HepG2 (cell line): ENCODE results near the gene NXPE3. TPM values are rescaled to one million over a fixed set of nuclear protein-coding genes. Genes with fewer than 3 reads are reported as not detected.
A peak's percentile ranks its signal among the peaks of the same experiment; 100 is the strongest.

Experiments
- AKAP8 ChIP-seq: sonication (generic); formaldehyde crosslinking; IDR thresholded peaks from 2 replicates; pipeline ENCODE4 v1.5.1; 2020; ENCODE audit warnings: mild to moderate bottlenecking, missing genetic modification reagents
- ATF2 ChIP-seq: sonication (generic); formaldehyde crosslinking; IDR thresholded peaks from 2 replicates; pipeline ENCODE4 v1.4.0; 2020; ENCODE audit warnings: missing genetic modification reagents
- BCL6 ChIP-seq: IDR thresholded peaks from 2 replicates; pipeline ENCODE4 v1.6.1; 2016; ENCODE audit warnings: missing genetic modification reagents, missing compliant biosample characterization
- DMAP1 ChIP-seq: IDR thresholded peaks from 2 replicates; pipeline ENCODE4 v1.6.1; 2016
- DRAP1 ChIP-seq: IDR thresholded peaks from 2 replicates; pipeline ENCODE4 v1.6.1; 2016; ENCODE audit warnings: missing genetic modification reagents, missing compliant biosample characterization
- FOXA3 ChIP-seq: IDR thresholded peaks from 2 replicates; pipeline ENCODE4 v1.6.1; 2016; ENCODE audit warnings: missing genetic modification reagents, missing compliant biosample characterization
- FOXJ3 ChIP-seq: sonication (generic); formaldehyde crosslinking; IDR thresholded peaks from 2 replicates; pipeline ENCODE4 v1.4.0; 2020; ENCODE audit warnings: missing genetic modification reagents, mild to moderate bottlenecking, borderline replicate concordance
- GLMP ChIP-seq: sonication (generic); formaldehyde crosslinking; IDR thresholded peaks from 2 replicates; pipeline ENCODE4 v1.9.0; 2021; ENCODE audit warnings: missing genetic modification reagents, mild to moderate bottlenecking, borderline replicate concordance
- HCFC1 ChIP-seq: fragments of 150-350 bp; IDR thresholded peaks from 2 replicates; pipeline ENCODE4 v1.6.1; 2014; ENCODE audit warnings: low read depth, low read length
- KMT2A ChIP-seq: sonication (generic); formaldehyde crosslinking; IDR thresholded peaks from 2 replicates; pipeline ENCODE4 v1.4.0; 2020; ENCODE audit warnings: missing genetic modification reagents
- MEF2D ChIP-seq: sonication (generic); formaldehyde crosslinking; IDR thresholded peaks from 2 replicates; pipeline ENCODE4 v1.5.1; 2020; ENCODE audit warnings: mild to moderate bottlenecking, missing genetic modification reagents
- NCOA2 ChIP-seq: sonication (generic); formaldehyde crosslinking; IDR thresholded peaks from 2 replicates; pipeline ENCODE4 v1.8.0; 2022; ENCODE audit warnings: inconsistent platforms
- RXRB ChIP-seq: IDR thresholded peaks from 2 replicates; pipeline ENCODE4 v1.6.1; 2016; ENCODE audit warnings: borderline replicate concordance, missing genetic modification reagents, missing compliant biosample characterization
- SAFB2 ChIP-seq: sonication (generic); formaldehyde crosslinking; IDR thresholded peaks from 2 replicates; pipeline ENCODE4 v1.5.1; 2020; ENCODE audit warnings: missing genetic modification reagents, low read depth, mild to moderate bottlenecking, borderline replicate concordance
- SOX5 ChIP-seq: IDR thresholded peaks from 2 replicates; pipeline ENCODE4 v1.6.1; 2016; ENCODE audit warnings: borderline replicate concordance
- TBX3 ChIP-seq: fragments of 450-650 bp; IDR thresholded peaks from 2 replicates; pipeline ENCODE4 v1.6.1; 2017; ENCODE audit warnings: antibody characterized with exemption, mild to moderate bottlenecking, inconsistent platforms, borderline replicate concordance
- THAP11 ChIP-seq: IDR thresholded peaks from 2 replicates; pipeline ENCODE4 v1.6.1; 2016; ENCODE audit warnings: missing biosample characterization, missing genetic modification reagents
- ZBTB43 ChIP-seq: sonication (generic); formaldehyde crosslinking; conservative IDR thresholded peaks from 2 replicates; pipeline ENCODE4 v1.4.0; 2020; ENCODE audit warnings: missing genetic modification reagents
- ZNF264 ChIP-seq: sonication (generic); formaldehyde crosslinking; IDR thresholded peaks from 2 replicates; pipeline ENCODE4 v1.4.0; 2020; ENCODE audit warnings: missing genetic modification reagents
- ZNF282 ChIP-seq: fragments of 450-650 bp; IDR thresholded peaks from 2 replicates; pipeline ENCODE4 v1.6.1; 2018; ENCODE audit not compliant: partially characterized antibody
- ZNF317 ChIP-seq: sonication (generic); formaldehyde crosslinking; IDR thresholded peaks from 2 replicates; pipeline ENCODE4 v1.5.0; 2020; ENCODE audit warnings: mild to moderate bottlenecking, missing genetic modification reagents
- ZNF891 ChIP-seq: sonication (generic); formaldehyde crosslinking; IDR thresholded peaks from 2 replicates; pipeline ENCODE4 v1.5.0; 2020; ENCODE audit warnings: mild to moderate bottlenecking, missing genetic modification reagents
- ZSCAN20 ChIP-seq: sonication (generic); formaldehyde crosslinking; IDR thresholded peaks from 2 replicates; pipeline ENCODE4 v1.4.0; 2020; ENCODE audit warnings: missing genetic modification reagents, mild to moderate bottlenecking, borderline replicate concordance
- ZSCAN31 ChIP-seq: sonication (generic); formaldehyde crosslinking; IDR thresholded peaks from 2 replicates; pipeline ENCODE4 v1.5.0; 2020; ENCODE audit warnings: low read depth, mild to moderate bottlenecking, missing genetic modification reagents
- polyA plus RNA-seq, 8 experiments: library from polyadenylated mRNA; depleted of rRNA in 3 of 8; stranded (reverse) in 7 of 8; unstranded in 1 of 8; fragments of >200 nt; fragmentation: Illumina TruSeq in 4 of 8; extraction: Trizol in 4 of 8; gene quantifications; 2 replicates each; pipeline versions ENCODE4 v1.2.1 to v1.2.3, GENCODE V29; 2011 to 2016; ENCODE audit warnings: low read depth in 4 of 8, missing spikeins in 1 of 8, mixed read lengths in 1 of 8; ENCODE audit not compliant: insufficient read depth in 1 of 8
- total RNA-seq, 5 experiments: library from RNA; depleted of rRNA; stranded (reverse); fragments of >200 nt; fragmentation: Illumina TruSeq; extraction: Trizol; gene quantifications; 2 replicates each; pipeline ENCODE4 v1.2.3, GENCODE V29; 2016; ENCODE audit warnings: low read depth in 1 of 5
- TF ChIP-seq, protein P1 (sequence below): IDR thresholded peaks from 2 replicates; pipeline ENCODE4 v1.6.1; 2018; ENCODE audit warnings: missing genetic modification reagents, mild to moderate bottlenecking, missing compliant biosample characterization
- TF ChIP-seq, protein P2 (sequence below): sonication (generic); formaldehyde crosslinking; IDR thresholded peaks from 2 replicates; pipeline ENCODE4 v1.9.0; 2021; ENCODE audit warnings: missing genetic modification reagents, borderline replicate concordance

The NXPE3 gene
- total and polyA plus RNA-seq, 2 of the 13 experiments (the other 11 are each of a cell fraction or from before 2014, with no cell fraction given) = 3.5 to 4.7 TPM

DNA sequence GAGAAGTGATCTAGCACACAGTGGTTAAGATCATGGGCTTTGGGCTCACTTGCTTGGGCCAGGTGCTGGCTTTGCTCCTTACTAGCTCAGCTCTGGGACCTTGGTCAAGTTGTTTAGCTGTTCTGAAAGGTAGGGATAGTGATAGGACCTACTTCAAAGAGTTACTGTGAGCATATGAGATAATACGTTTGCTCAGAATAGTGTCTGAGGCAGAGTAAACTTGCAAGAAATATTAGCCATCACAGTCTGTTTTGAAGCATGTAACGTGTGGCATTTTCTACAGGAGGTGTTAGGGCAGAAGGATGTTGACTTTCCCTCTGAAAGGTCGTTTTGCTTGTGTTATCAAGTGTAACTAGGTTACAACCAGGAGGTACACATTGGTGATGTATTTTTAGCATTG, 35.8 kb downstream of the NXPE3 start (continued):
- 0 out of 2 replicates have a peak, but pooled peaks have one; percentile 29 for TF ChIP-seq ZBTB43 (CRISPR knock-in tag)
- TF ChIP-seq TBX3 = peak; percentile 53; the same call in 1 of the 2 replicates
- TF ChIP-seq, protein P1, sequence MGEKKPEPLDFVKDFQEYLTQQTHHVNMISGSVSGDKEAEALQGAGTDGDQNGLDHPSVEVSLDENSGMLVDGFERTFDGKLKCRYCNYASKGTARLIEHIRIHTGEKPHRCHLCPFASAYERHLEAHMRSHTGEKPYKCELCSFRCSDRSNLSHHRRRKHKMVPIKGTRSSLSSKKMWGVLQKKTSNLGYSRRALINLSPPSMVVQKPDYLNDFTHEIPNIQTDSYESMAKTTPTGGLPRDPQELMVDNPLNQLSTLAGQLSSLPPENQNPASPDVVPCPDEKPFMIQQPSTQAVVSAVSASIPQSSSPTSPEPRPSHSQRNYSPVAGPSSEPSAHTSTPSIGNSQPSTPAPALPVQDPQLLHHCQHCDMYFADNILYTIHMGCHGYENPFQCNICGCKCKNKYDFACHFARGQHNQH = 0 out of 2 replicates have a peak, but pooled peaks have one; percentile 23
- TF ChIP-seq ZSCAN20 (CRISPR knock-in tag) = no peak
- TF ChIP-seq FOXJ3 (CRISPR knock-in tag) = peak; percentile 28; the same call in 1 of the 2 replicates
- 0 out of 2 replicates have a peak, but pooled peaks have one; percentile 25 for TF ChIP-seq ATF2
- TF ChIP-seq SOX5 (CRISPR knock-in tag) = peak; percentile 50; the same call in 1 of the 2 replicates
- no peak for TF ChIP-seq ZNF891
- peak; percentile 50; the same call in 1 of the 2 replicates for TF ChIP-seq NCOA2 (CRISPR knock-in tag)
- TF ChIP-seq, protein P2, sequence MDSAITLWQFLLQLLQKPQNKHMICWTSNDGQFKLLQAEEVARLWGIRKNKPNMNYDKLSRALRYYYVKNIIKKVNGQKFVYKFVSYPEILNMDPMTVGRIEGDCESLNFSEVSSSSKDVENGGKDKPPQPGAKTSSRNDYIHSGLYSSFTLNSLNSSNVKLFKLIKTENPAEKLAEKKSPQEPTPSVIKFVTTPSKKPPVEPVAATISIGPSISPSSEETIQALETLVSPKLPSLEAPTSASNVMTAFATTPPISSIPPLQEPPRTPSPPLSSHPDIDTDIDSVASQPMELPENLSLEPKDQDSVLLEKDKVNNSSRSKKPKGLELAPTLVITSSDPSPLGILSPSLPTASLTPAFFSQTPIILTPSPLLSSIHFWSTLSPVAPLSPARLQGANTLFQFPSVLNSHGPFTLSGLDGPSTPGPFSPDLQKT (CRISPR knock-in tag) = no peak
- TF ChIP-seq BCL6 (CRISPR knock-in tag) = peak; percentile 44; the same call in 1 of the 2 replicates
- TF ChIP-seq DMAP1 = no peak
- peak; percentile 63 for TF ChIP-seq FOXA3 (CRISPR knock-in tag)
- no peak for TF ChIP-seq DRAP1 (CRISPR knock-in tag)
- TF ChIP-seq RXRB (CRISPR knock-in tag) = no peak; the same call in 1 of the 2 replicates
- peak; percentile 40; the same call in 1 of the 2 replicates for TF ChIP-seq MEF2D (CRISPR knock-in tag)
- TF ChIP-seq ZNF317 (CRISPR knock-in tag) = no peak
- TF ChIP-seq THAP11 (CRISPR knock-in tag) = 0 out of 2 replicates have a peak, but pooled peaks have one; percentile 18
- TF ChIP-seq HCFC1 = no peak
- TF ChIP-seq ZSCAN31 = no peak
- no peak for TF ChIP-seq ZNF264 (CRISPR knock-in tag)
- no peak for TF ChIP-seq AKAP8 (CRISPR knock-in tag)
- no peak for TF ChIP-seq SAFB2 (CRISPR knock-in tag)
- no peak for TF ChIP-seq GLMP (CRISPR knock-in tag)
- no peak for TF ChIP-seq ZNF282
- no peak for TF ChIP-seq KMT2A (CRISPR knock-in tag)
